ENCODE results near the gene IL1RAPL1. TPM values are rescaled to one million over a fixed set of nuclear protein-coding genes. Genes with fewer than 3 reads are reported as not detected.

IL1RAPL1 gene
- total and polyA plus RNA-seq, 9 of the 15 experiments (the other 6 are each of a cell fraction or from before 2014, with no cell fraction given): 0.04 to 0.07 (median 0.04) TPM; not detected in 6

DNA sequence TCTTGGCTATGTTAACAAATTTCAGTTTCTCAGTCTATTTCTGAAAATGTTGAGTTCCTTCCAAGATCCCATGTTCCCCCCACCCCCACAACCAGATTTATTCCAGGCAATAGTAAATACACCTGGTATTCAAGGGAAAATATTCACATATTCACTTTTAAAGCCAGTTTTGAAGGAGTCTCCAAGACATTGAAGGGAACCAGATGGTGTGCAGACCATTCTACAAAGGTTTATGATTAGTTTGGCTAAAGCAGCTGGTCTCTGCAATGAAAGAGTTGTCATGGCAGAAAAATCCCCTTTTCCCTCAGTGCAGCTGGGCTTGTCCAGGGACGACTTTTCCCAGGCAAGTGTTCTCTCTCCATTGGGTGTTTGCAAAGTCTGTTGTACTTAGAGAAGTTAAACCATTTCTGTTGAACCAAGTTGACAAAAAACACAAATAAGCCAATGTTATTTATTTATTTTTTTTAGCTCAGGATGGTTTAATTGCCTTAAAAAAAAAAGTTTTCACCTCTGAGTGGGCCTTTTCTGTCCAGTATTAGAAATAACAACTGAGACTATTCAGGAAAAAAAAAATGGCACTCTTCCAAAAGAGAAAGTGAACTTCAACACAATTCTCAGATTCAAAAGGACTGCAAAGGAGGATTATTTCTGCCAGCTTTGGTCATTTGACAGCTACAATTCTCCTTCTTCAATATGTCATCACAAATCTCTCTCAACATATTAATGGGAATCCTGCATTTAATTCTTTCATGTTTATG lies 410.6 kb downstream of the IL1RAPL1 start (continued):
- TF ChIP-seq HNRNPLL (IDR thresholded peaks at IDR 0.05; ENCODE audit: low read depth, low read length, poor library complexity, severe bottlenecking): no peak
- TF ChIP-seq, protein P1, sequence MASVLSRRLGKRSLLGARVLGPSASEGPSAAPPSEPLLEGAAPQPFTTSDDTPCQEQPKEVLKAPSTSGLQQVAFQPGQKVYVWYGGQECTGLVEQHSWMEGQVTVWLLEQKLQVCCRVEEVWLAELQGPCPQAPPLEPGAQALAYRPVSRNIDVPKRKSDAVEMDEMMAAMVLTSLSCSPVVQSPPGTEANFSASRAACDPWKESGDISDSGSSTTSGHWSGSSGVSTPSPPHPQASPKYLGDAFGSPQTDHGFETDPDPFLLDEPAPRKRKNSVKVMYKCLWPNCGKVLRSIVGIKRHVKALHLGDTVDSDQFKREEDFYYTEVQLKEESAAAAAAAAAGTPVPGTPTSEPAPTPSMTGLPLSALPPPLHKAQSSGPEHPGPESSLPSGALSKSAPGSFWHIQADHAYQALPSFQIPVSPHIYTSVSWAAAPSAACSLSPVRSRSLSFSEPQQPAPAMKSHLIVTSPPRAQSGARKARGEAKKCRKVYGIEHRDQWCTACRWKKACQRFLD (CRISPR knock-in tag; IDR thresholded peaks at IDR 0.05): no peak
- TF ChIP-seq NR4A1 (CRISPR knock-in tag; IDR thresholded peaks at IDR 0.05): no peak
- no peak for TF ChIP-seq NR4A1 (tag; IDR thresholded peaks at IDR 0.05)
- TF ChIP-seq SIRT6 (IDR thresholded peaks at IDR 0.05; ENCODE audit: low read depth, low read length): no peak

DNA sequence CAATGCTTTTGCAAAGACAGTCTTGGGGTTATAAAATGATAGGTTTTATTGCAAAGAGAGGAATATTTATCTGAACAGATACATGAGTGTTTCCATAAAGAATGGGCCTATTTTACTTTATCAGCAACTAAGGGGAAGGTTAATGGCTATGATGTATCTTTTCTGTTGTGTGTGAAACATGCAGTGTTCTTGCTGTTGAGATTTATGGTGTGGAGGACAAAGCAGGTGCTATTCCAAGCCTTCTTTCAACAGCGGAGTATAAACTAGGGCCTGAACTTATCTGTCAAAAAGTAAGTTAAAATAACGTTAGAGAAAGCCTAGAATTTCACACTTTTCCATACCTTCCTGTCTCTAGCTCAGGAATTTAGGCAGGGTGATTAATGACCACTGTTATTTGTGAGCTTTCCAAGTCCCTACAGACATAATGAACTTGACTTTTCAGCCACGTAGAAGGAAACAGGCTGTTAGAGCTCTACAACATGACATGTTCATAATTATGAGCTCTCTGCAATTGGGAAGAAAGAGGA lies 411.4 kb downstream of the IL1RAPL1 start:
- no TSS peak for BruUV-seq (replicated peaks)
- FAIRE-seq: no peak
- TF ChIP-seq SRSF7 (optimal IDR thresholded peaks at IDR 0.05; ENCODE audit: low read depth, low read length) (no peak), ZNF551 (CRISPR knock-in tag; IDR thresholded peaks at IDR 0.05) (no peak), POLR2AphosphoS2 (IDR thresholded peaks at IDR 0.05; ENCODE audit: low read length) (no peak), ZNF717 (CRISPR knock-in tag; IDR thresholded peaks at IDR 0.05) (no peak), HBP1 (CRISPR knock-in tag; IDR thresholded peaks at IDR 0.05) (no peak)
- TF ChIP-seq, protein P2, sequence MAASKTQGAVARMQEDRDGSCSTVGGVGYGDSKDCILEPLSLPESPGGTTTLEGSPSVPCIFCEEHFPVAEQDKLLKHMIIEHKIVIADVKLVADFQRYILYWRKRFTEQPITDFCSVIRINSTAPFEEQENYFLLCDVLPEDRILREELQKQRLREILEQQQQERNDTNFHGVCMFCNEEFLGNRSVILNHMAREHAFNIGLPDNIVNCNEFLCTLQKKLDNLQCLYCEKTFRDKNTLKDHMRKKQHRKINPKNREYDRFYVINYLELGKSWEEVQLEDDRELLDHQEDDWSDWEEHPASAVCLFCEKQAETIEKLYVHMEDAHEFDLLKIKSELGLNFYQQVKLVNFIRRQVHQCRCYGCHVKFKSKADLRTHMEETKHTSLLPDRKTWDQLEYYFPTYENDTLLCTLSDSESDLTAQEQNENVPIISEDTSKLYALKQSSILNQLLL (CRISPR knock-in tag; IDR thresholded peaks at IDR 0.05; ENCODE audit: borderline replicate concordance): no peak

More for the DNA sequence above, 411.4 kb downstream of the IL1RAPL1 start:
- intact Hi-C loops (cut with micrococcal nuclease): no loop called here
- Histone ChIP-seq H3K9ac (ENCODE audit: insufficient read depth in 1 of 2, low read depth in 2 of 2, low read length in 2 of 2) (no peak overlapping the region), H3K4me3 (no peak overlapping the region), H3K27ac (ENCODE audit: extremely low read depth, low read depth, low read length) (no peak overlapping the region), H3K4me1 (replicated peaks in 1 of 2; ENCODE audit: control insufficient read depth in 2 of 2, insufficient read depth in 2 of 2, low read length in 2 of 2) (no peaks in the 10 kb centered on the region), H4K20me1 (replicated peaks; ENCODE audit: control insufficient read depth, insufficient read depth, low read length) (no peaks in the 10 kb centered on the region), H3K9me1 (ENCODE audit: control insufficient read depth, insufficient read depth, low read length) (no peaks in the 10 kb centered on the region), H3K36me3 (ENCODE audit: control insufficient read depth, insufficient read depth, low read length) (no peaks in the 10 kb centered on the region), H3K79me2 (ENCODE audit: control insufficient read depth, insufficient read depth, low read length) (no peaks in the 10 kb centered on the region), H3K27me3 (ENCODE audit: control insufficient read depth in 2 of 2, insufficient read depth in 2 of 2, low read length in 2 of 2) (no peaks in the 10 kb centered on the region), H2AFZ (ENCODE audit: low read depth, low read length) (no peak overlapping the region), H3K9me3 (replicated peaks; ENCODE audit: control insufficient read depth, insufficient read depth, low read depth, low read length) (no peaks in the 10 kb centered on the region), H3K4me2 (ENCODE audit: insufficient read depth, low read length) (no peak overlapping the region)
- in situ Hi-C loops (cut with MboI): no loop called here
- WGBS (ENCODE audit: insufficient coverage, low coverage, missing lambda C conversion rate): 0% methylated on average over 3 of the region's 3 CpGs
- ATAC-seq: no peak
- ChIA-PET CTCF (ENCODE audit: low intra/inter-chr PET ratio) (no interaction called here), POLR2A (no interaction called here)
- DNase-seq (ENCODE audit: extremely low read depth in 1 of 4, low spot score in 3 of 4): no peak

Measured in K562 (cell line).